GM21360 (cell line): ENCODE results near the gene ANKRD12.
"Not testable (repeated sequence)": the region's sequence is repeated elsewhere in the genome, so short reads cannot be mapped to it uniquely, and the experiment has no call there.

ENCODE experiments used
- ATAC-seq: cut with Tn5 transposase; IDR thresholded peaks from one replicate; pipeline ENCODE4 v1.9.1; 2021; ENCODE audit warnings: mild to moderate bottlenecking, moderate library complexity; ENCODE audit not compliant: unreplicated experiment

ANKRD12 gene

DNA sequence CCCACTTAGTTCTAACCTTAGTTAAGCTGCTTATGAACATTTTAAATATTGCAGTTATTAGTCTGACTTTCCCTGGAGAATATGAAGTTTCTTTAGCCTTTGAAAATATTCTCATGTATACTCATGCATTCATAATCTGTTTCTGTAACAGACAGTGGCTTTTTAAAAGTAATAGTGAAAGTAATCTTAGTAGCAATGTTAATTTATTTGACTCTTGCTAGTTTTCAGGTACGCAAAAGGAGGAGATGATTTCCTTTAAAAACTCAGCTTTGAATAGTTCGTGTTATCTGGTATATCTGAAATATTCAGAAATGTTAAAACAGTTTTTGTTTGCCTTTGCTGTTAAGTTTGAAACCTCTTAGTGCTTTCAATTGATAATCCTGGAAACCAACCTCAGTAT is 3.8 kb downstream of the ANKRD12 start:
- ATAC-seq: no peak

DNA sequence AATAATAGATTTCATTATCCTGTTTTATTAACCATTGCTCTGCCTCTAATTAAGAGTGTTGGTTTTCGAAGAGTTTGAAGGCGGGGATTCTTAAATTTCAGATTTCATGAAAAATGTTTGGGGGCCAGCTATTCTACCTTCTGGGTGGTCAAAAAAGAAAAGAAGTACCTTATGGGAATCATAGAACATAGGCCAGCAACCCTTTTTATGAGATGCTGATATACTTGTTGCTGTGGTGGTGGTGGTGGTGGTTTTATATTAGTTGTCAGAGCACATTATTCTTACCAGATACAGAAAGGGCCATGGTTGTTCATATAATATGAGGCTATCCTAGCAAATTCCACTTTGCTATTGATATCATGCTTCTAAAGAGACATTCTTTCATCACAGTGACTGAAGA is 4.4 kb downstream of the ANKRD12 start:
- no peak for ATAC-seq

DNA sequence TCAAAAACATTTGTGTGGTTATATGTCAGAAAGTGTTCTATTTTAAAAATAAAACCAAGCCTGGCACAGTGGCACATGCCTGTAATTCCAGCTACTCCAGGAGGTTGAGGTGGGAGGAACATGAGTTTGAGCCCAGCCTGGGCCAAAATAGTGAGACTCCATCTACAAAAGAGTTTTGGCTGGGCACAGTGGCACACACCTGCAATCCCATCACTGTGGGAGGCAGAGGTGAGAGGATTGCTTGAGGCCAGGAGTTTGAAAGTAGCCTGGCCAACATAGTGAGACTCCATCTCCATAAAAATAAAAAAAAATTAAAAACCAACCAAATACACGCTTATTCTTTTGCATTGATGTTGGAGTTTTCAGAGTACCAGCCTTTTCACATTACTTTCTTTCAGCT is 9.6 kb downstream of the ANKRD12 start:
- no peak for ATAC-seq

DNA sequence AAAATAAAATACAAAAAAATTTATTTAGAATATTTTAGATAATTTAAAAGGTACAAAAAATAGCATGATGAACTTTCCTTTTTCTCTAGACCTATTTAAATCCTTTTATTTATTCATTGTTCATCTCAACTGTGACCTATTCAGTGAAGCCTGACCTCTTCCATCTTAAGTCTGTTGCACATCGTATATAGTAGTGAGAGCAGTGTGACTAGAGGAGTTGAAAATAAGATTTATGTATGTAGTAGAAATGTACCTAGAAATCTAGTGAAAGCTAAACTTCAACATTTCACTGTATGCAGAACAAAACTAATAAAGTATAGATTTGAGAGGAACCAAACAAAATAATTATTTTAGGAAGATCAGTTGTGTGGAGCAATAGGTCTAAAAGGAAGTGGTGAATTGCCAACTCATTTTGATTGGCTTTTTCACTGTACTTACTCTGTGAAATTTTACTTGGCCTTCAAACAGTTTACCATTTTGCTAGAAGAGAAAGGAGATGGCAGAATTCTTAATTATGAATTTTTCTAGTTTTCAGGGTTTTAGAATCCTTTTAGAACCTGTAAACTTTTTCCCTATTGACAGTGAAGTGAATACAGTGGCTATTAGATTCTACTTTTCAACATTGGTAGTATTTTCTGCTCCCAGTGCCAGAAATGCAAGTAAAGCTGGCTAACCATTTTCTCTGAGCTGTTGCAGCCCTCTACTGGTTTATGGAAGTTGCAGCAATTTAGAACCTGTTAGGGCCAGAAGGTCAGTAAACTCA is 11.0 kb downstream of the ANKRD12 start:
- no peak for ATAC-seq

DNA sequence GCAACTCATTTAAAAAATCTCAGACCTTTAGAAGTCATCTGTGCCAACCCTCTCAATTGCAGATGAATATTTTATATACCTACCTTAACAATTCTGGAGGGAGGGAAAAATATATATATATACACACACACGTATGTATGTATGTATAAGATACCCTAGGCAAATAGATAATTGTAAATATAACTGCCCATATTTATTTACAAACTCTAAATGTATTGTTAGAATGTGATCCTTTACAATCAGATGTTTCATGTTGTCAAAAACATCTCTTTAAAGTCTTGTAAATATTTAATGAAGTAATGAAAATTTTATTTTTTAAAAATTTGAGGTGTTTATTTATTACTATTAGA is 11.6 kb downstream of the ANKRD12 start:
- no peak for ATAC-seq

DNA sequence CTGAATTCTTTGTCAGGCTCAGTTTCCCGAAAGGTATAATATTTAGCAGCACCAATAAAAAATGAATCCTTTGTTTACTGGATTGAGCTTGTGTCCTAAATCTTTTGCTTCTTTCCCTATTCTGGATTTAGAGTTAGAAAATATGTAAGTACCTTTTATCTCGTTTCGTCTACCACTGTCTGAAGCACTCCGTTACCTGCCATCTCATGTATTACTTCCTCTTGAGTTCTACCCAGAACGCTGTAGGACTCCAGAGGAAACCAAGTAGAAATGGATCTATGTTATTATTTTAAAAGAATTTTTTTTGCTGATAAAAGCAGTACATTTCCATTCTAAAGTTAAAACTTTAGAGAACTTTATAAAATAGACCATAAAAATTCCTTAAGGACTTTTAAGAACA is 13.5 kb downstream of the ANKRD12 start:
- ATAC-seq: no peak

DNA sequence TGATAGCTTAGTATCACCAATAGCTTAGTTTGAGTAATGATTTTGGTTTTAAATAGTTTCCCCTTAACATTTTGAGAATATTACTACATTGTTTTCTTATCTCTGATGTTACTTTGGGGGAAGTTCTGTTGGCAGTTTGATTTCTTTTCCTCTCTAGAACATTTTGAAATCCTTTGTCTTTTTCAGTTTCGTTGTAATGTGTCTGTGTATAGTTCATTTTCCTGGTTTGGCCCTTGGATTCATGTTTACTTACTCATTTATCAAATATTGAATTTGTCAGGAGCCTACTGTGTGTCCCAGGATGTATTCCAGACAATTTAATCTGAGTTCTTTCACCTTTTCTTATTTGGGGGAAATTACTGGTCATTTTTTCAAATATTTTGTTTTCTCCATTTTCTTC is 16.7 kb downstream of the ANKRD12 start:
- no peak for ATAC-seq

DNA sequence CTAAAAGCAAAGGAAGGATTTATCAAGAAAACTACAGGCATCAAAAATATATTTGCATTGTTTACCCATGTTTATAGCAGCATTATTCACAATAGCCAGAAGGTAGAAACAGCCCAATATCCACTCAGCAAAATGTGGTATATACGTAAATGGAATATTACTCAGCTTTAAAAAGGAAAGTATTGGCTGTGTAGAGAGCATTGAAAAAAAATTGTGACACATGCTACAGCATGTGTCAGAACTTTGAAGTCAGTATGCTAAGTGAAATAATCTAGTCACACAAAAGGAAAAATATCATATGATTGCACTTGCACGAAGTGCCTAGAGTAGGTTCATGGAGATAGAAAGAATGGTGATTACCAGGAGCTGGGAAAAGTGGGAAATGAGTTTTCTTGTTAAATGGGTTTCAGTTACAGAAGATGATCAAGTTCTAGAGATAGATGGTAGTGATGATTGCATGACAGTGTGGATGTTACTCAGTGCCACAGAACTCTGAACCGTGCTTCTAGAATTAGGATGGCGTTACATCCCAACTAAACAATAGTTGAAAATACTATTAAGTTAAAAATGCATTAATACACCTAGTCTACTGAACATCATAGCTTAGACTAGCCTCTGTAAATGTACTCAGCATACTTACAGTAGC is 20.1 kb downstream of the ANKRD12 start:
- no peak for ATAC-seq

DNA sequence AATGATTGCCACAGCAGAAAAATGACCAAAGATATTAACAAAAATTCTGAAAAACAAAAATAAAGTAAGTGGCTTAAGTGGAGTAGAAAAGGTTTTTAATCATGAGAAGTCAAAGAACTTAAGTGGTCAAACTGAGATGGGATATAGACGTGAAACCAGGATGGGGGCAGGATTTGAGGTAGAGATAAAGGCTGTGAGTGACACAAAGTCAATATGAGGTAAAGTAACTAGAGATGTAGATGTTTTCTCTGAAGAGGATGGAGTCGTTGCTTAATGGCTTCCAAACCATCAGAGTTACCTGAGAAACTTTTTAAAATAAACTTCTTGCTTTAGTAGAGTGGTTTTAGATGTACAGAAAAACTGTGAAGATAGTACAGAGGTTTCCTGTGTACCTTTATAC is 21.2 kb downstream of the ANKRD12 start:
- no peak for ATAC-seq

DNA sequence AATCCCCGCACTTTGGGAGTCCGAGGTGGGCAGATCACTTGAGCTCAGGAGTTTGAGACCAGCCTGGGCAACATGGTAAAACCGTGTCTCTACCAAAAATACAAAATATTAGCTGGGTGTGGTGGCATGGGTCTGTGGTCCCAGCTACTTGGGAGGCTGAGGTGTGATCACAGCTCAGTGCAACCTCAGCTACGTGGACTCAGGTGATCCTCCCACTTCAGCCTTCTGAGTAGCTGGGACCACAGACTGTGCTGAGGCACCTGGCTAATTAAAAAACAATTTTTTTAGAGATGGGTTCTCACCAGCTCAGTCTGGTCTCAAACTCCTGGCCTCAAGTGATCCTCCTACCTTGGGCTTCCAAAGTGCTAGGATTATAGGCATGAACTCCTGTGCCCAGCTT is 23.4 kb downstream of the ANKRD12 start:
- no peak for ATAC-seq

DNA sequence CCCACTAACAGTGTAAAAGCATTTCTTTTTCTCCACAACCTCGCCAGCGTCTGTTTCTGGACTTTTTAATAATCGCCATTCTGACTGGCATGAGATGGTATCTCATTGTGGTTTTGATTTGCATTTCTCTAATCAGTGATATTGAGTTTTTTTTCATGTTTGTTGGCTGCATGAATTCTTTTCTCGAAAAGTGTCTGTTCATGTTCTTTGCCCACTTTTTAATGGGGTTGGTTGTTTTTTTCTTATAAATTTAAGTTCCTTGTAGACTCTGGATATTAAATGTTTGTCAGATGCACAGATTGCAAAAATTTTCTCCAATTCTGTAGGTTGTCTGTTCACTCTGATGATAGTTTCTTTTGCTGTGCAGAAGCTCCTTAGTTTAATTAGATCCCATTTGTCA is 26.1 kb downstream of the ANKRD12 start:
- ATAC-seq: not testable (repeated sequence)

DNA sequence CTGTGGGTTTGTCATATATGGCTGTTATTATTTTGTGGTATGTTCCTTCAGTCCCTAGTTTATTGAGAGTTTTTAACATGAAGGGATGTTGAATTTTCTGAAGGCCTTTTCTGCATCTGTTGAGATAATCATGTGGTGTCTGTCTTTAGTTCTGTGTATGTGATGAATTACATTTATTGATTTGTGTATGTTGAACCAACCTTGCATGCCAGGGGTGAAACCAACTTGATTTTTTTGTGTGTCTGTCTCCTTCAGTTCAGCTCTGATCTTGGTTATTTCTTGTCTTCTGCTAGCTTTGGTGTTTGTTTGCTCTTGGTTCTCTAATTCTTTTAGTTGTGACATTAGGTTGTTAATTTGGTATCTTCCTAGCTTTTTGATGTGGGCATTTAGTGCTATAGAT is 27.6 kb downstream of the ANKRD12 start:
- ATAC-seq: not testable (repeated sequence)

DNA sequence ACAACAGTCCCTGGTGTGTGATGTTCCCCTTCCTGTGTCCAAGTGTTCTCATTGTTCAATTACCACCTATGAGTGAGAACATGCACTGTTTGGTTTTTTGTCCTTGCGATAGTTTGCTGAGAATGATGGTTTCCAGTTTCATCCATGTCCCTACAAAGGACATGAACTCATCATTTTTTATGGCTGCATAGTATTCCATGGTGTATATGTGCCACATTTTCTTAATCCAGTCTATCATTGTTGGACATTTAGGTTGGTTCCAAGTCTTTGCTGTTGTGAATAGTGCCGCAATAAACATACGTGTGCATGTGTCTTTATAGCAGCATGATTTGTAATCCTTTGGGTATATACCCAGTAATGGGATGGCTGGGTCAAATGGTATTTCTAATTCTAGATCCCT is 29.3 kb downstream of the ANKRD12 start:
- ATAC-seq: not testable (repeated sequence)

DNA sequence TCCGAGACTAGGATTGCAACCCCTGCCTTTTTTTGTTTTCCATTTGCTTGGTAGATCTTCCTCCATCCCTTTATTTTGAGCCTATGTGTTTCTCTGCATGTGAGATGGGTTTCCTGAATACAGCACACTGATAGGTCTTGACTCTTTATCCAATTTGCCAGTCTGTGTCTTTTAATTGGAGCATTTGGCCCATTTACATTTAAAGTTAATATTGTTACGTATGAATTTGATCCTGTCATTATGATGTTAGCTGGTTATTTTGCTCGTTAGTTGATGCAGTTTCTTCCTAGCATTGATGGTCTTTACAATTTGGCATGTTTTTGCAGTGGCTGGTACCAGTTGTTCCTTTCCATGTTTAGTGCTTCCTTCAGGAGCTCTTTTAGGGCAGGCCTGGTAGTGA is 32.9 kb downstream of the ANKRD12 start:
- not testable (repeated sequence) for ATAC-seq

DNA sequence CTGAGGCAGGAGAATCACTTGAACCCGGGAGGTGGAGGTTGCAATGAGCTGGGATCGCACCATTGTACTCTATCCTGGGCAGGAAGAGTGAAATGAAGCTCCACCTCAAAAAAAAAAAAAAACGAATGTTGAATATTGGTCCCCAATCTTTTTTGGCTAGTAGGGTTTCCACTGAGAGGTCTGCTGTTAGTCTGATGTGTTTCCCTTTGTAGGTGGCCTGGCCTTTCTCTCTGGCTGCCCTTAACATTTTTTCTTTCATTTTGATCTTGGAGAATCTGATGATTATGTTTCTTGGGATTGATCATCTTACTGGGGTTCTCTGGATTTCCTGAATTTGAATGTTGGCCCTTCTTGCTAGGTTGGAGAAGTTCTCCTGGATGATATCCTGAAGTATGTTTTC is 35.3 kb downstream of the ANKRD12 start:
- not testable (repeated sequence) for ATAC-seq

DNA sequence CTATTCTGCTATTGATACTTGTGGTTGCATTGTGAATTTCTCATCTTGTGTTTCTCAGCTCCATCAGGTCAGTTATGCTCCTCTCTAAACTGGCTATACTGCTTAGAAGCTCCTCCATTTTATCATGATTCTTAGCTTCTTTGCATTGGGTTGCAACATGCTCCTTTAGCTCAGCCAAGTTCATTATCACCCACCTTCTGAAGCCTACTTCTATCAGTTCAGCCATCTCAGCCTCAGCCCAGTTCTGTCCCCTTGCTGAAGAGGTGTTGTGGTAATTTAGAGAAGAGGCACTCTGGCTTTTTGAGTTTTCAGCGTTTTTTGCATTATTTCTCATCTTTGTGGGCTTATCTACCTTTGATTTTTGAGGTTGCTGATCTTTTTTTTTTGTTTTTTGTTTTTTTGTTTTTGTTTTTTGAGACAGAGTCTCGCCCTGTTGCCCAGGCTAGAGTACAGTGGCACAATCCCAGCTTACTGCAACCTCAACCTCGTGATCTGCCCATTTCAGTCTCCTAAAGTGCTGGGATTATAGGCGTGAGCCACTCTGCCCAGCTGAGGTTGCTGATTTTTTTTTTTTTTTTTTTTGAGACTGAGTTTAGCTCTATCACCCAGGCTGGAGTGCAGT is 36.0 kb downstream of the ANKRD12 start:
- no peak for ATAC-seq

DNA sequence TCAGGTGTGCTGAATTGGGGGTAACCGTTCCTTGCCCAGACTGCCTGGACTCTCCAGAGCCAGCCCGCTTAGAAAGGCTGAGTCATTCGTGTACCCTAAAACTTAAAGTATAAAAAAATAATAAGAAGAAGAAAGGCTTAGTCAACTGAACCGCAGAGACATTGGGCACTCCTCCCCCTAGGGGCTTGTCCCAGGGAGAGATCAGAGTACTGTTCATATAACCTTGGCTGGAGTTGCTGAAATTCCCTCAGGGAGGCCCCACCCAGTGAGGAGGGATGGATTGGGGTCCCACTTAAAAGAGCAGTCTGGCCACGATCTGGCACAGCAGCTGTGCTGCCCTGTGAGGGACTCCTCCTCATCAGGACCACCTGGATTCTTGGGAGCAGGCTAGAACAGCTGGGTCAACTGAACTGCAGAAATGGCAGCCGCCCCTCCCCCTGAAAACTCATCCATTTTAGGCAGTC is 37.2 kb downstream of the ANKRD12 start:
- no peak for ATAC-seq

DNA sequence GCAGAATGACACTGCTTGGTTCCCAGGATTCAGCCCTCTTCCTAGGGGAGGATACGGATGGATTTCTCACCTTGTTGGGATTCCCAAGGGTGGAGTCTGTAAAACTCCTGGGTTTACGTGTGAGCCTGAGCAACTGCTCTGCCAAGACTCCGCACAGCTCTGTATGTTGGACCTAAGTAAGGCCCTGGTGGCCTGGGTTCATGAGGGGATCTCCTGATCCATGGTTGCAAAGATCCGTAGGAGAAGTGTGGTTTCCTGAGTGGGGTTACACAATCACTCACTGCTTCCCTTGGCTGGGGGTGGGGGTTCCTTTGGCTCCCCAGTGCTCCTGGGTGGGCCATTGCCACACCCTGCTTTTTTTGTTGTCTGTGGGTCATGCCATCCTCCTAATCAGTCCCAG is 37.7 kb downstream of the ANKRD12 start:
- ATAC-seq: no peak

DNA sequence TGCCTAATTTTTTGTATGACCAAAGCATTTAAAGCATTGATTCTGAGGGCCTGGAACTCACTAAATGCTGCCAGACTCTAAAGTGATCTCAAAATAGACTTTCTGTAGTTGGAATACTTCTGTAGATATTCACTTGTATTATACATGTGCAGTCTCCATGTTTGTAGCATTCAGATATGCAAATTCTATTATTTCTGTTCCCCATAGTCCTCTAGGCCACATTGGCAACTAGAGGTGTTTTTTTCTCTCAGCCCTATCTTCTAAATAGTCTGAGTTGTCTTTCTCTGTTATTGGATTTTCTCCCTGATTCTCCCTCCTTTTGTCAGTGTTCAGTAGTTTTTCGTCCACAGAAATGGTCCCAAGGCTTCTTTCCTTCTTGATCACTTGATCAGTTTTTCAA is 38.5 kb downstream of the ANKRD12 start:
- no peak for ATAC-seq

DNA sequence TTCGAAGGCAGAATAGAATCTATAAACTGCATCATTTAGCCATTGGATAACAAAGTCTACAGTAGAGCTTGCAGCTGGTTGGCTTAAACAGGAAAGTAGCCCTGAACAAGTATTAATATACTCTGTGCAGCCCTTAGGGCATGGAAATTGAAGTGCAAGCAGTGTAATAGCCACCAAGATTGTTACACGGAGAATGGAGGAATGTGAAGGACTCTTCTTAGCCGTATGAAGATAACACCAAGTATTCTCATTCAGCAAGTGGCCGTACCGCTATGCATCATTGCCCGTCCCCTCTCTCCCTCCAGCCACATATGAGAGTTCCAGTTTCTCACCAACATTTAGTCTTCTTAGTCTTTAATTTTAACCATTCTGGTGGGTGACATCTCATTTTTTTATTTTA is 40.5 kb downstream of the ANKRD12 start:
- no peak for ATAC-seq

DNA sequence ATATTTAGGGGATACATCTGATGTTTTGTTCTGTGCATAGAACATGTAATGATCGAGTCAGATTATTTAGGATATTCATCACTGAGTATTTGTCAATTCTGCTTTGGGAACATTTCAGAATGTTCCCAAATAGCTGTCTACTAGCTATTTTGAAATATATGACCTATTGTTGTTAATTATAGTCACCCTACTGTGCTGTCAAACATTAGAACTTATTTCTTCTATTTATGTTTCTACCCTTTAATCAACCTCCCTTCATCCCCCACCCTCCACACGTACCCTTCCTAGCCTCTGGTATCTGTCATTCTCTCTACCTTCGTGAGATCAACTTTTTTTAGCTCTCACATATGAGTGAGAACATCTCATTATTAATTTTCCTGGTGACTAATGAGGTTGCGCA is 40.9 kb downstream of the ANKRD12 start:
- no peak for ATAC-seq

DNA sequence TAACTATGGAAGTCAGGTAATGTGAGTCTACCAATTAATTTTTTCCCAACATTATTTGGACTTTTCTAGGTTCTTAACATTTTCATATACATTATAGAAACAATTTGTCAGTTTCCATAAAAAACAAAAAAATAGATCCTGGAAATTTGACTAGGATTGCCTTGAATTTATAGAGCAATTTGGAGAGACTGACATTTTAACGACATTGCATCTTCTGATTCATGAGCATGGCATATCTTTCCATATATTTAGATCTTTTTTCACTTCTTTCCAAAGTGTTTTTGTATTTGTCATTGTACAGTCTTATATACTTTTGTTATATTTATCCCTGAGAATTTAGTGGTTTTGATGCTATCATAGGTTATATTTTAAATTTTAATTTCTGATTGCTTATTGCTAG is 42.0 kb downstream of the ANKRD12 start:
- ATAC-seq: no peak
